Measurements from ENCODE around the gene LIPA. TPM values are rescaled to one million over a fixed set of nuclear protein-coding genes. Genes with fewer than 3 reads are reported as not detected.

Gene LIPA
- total and polyA plus RNA-seq, 9 of the 15 experiments (the other 6 are each of a cell fraction or from before 2014, with no cell fraction given): 0.07 to 0.40 (median 0.15) TPM; not detected in 1

DNA sequence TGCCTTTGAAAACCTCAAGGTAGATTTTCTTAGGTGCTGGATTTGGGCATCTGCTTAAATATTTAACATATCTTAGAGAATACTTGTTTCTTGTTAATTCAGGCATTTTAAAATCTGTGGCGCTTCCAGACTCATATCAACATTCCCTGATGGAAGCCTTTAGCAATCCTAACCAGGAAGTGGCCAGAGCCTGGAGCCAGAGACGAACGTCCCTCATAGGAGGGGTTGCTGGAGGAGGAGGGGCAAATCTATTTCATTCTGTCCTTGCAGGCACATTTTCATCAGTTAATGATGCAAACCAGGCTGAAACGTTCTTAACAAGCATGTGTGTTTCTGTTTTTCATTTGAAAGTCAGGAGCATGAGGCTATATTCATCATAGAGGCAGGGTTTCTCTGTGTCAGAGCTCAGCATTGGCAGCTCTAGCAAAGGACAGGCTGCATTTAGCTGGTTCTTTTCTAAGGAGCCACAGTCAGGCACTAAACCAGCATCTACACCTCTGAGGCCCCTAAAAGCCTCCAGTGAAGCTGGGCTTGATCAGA is 32.4 kb upstream of the LIPA start:
- DNase-seq (ENCODE audit: extremely low read depth in 1 of 4, low spot score in 3 of 4) (no peak), ATAC-seq (no peak), FAIRE-seq (no peak)
- no peak overlapping the region for H3K27ac ChIP-seq (ENCODE audit: extremely low read depth, low read depth, low read length)
- no peak overlapping the region for H3K4me3 ChIP-seq
- no peaks in the 10 kb centered on the region for H3K9me1 ChIP-seq (ENCODE audit: control insufficient read depth, insufficient read depth, low read length)
- BruUV-seq (replicated peaks): no TSS peak
- no peak overlapping the region for H3K9ac ChIP-seq (ENCODE audit: insufficient read depth in 1 of 2, low read depth in 2 of 2, low read length in 2 of 2)
- no peaks in the 10 kb centered on the region for H4K20me1 ChIP-seq (replicated peaks; ENCODE audit: control insufficient read depth, insufficient read depth, low read length)
- H3K4me2 ChIP-seq (ENCODE audit: insufficient read depth, low read length): no peak overlapping the region
- intact Hi-C loops (cut with micrococcal nuclease) (no loop called here), in situ Hi-C loops (cut with MboI) (no loop called here)
- H3K36me3 ChIP-seq (ENCODE audit: control insufficient read depth, insufficient read depth, low read length): no peaks in the 10 kb centered on the region
- H3K4me1 ChIP-seq (replicated peaks in 1 of 2; ENCODE audit: control insufficient read depth in 2 of 2, insufficient read depth in 2 of 2, low read length in 2 of 2): no peaks in the 10 kb centered on the region
- TF ChIP-seq CCNT2 (IDR thresholded peaks at IDR 0.05; ENCODE audit: borderline replicate concordance, extremely low read depth, insufficient read length, low read depth, low read length) (no peak), ZNF184 (CRISPR knock-in tag; IDR thresholded peaks at IDR 0.05) (no peak), SIX5 (IDR thresholded peaks at IDR 0.05; ENCODE audit: borderline replicate concordance in 1 of 2, insufficient read depth in 1 of 2, low read depth in 1 of 2, low read length in 2 of 2) (no peak), THRAP3 (IDR thresholded peaks at IDR 0.05; ENCODE audit: borderline replicate concordance) (no peak), NFE2 (IDR thresholded peaks at IDR 0.05; ENCODE audit: low read depth) (no peak), KLF16 (IDR thresholded peaks at IDR 0.05) (no peak), ZNF561 (CRISPR knock-in tag; conservative IDR thresholded peaks at IDR 0.05) (no peak), ZNF232 (CRISPR knock-in tag; IDR thresholded peaks at IDR 0.05) (no peak)
- TF ChIP-seq, protein P1, sequence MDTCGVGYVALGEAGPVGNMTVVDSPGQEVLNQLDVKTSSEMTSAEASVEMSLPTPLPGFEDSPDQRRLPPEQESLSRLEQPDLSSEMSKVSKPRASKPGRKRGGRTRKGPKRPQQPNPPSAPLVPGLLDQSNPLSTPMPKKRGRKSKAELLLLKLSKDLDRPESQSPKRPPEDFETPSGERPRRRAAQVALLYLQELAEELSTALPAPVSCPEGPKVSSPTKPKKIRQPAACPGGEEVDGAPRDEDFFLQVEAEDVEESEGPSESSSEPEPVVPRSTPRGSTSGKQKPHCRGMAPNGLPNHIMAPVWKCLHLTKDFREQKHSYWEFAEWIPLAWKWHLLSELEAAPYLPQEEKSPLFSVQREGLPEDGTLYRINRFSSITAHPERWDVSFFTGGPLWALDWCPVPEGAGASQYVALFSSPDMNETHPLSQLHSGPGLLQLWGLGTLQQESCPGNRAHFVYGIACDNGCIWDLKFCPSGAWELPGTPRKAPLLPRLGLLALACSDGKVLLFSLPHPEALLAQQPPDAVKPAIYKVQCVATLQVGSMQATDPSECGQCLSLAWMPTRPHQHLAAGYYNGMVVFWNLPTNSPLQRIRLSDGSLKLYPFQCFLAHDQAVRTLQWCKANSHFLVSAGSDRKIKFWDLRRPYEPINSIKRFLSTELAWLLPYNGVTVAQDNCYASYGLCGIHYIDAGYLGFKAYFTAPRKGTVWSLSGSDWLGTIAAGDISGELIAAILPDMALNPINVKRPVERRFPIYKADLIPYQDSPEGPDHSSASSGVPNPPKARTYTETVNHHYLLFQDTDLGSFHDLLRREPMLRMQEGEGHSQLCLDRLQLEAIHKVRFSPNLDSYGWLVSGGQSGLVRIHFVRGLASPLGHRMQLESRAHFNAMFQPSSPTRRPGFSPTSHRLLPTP (IDR thresholded peaks at IDR 0.05; ENCODE audit: borderline replicate concordance, extremely low read depth, insufficient read length): no peak
- no peaks in the 10 kb centered on the region for H3K9me3 ChIP-seq (replicated peaks; ENCODE audit: control insufficient read depth, insufficient read depth, low read depth, low read length)
- H3K27me3 ChIP-seq (ENCODE audit: control insufficient read depth in 2 of 2, insufficient read depth in 2 of 2, low read length in 2 of 2): no peaks in the 10 kb centered on the region
- POLR2A ChIA-PET: no interaction called here
- H3K79me2 ChIP-seq (ENCODE audit: control insufficient read depth, insufficient read depth, low read length): no peaks in the 10 kb centered on the region
- no peak overlapping the region for H2AFZ ChIP-seq (ENCODE audit: low read depth, low read length)
- WGBS (ENCODE audit: insufficient coverage, low coverage, missing lambda C conversion rate): 0% methylated on average over 4 of the region's 4 CpGs
- CTCF ChIA-PET (ENCODE audit: low intra/inter-chr PET ratio): no interaction called here

Measured in K562 (cell line).